Left lobe of liver (tissue), 2 donors: ENCODE results near the gene CTDP1. TPM values are rescaled to one million over a fixed set of nuclear protein-coding genes. Genes with fewer than 3 reads are reported as not detected.

ENCODE experiments used
- ATAC-seq: fragments of 200-7000 bp; cut with Tn5 transposase; one replicate; pipeline ENCODE4 v1.9.1; 2020; ENCODE audit warnings: mild to moderate bottlenecking, moderate library complexity
- DNase-seq: peaks from one replicate; pipeline ENCODE4 v3.0.0-alpha.2; 2020; ENCODE audit warnings: low spot score
- total RNA-seq: library from RNA; stranded (reverse); gene quantifications from one replicate; pipeline ENCODE4 v1.2.1, GENCODE V29; 2021
- donor health status: DM: no; HTN: no; CAD: no; lungs with moderate emphysema.
- donor health status: DM: no; HTN: yes; CAD: no.

CTDP1 gene, protein sequence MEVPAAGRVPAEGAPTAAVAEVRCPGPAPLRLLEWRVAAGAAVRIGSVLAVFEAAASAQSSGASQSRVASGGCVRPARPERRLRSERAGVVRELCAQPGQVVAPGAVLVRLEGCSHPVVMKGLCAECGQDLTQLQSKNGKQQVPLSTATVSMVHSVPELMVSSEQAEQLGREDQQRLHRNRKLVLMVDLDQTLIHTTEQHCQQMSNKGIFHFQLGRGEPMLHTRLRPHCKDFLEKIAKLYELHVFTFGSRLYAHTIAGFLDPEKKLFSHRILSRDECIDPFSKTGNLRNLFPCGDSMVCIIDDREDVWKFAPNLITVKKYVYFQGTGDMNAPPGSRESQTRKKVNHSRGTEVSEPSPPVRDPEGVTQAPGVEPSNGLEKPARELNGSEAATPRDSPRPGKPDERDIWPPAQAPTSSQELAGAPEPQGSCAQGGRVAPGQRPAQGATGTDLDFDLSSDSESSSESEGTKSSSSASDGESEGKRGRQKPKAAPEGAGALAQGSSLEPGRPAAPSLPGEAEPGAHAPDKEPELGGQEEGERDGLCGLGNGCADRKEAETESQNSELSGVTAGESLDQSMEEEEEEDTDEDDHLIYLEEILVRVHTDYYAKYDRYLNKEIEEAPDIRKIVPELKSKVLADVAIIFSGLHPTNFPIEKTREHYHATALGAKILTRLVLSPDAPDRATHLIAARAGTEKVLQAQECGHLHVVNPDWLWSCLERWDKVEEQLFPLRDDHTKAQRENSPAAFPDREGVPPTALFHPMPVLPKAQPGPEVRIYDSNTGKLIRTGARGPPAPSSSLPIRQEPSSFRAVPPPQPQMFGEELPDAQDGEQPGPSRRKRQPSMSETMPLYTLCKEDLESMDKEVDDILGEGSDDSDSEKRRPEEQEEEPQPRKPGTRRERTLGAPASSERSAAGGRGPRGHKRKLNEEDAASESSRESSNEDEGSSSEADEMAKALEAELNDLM
- 10.1 TPM for total RNA-seq

DNA sequence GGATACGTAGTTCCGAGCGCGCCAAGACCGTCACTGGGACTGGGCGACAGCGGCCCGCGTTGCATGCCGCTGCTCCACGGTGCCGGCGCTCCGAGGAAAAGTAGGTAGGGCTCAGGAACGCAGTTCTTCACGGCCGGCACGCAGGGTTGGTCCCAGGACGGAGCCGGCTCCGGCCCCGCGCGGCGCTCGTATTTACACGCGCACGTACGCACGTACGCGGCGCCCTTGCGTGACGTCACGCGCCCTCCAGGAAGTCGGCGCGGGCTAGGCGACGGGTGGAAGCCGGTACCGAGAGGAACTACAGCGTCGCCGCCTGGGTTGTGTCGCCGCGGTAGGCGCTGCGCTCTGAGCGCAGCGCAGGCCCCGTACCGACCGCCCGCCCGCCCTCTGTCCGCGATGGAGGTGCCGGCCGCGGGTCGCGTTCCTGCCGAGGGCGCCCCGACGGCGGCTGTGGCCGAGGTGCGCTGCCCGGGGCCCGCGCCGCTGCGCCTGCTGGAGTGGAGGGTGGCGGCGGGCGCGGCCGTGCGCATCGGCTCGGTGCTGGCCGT lies at the start of gene CTDP1:
CTDP1 (plus strand) TSS at position 252 of the 548 bp plus-strand sequence; CDS start at position 397, 145 bp downstream.
- peak; percentile 91 for DNase-seq
- peak; percentile 72 for ATAC-seq

- ATAC-seq (no peak), DNase-seq (peak; percentile 29)
Observed at GRCh38 chr18:79630281-79631095, 49.1 kb upstream of the CTDP1 start.

DNA sequence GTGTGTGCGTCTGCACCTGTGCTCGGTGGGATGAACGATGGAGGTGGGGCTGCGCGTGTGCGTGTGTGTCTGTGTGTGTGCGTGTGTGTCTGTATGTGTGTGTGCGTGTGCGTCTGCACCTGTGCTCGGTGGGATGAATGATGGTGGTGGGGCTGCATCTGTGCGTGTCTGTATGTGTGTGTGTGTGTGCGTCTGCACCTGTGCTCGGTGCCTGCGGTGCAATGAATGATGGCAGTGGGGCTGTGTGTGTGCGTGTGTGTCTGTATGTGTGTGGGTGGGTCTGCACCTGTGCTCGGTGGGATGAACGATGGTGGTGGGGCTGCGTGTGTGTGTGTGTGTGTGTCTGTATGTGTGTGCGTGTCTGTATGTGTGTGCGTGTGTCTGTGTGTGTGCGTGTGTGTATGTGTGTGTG lies 48.5 kb upstream of the CTDP1 start:
- ATAC-seq (no peak), DNase-seq (no peak)

- ATAC-seq (no peak), DNase-seq (peak; percentile 15)
Observed at GRCh38 chr18:79631761-79632446, 47.7 kb upstream of the CTDP1 start.

DNA sequence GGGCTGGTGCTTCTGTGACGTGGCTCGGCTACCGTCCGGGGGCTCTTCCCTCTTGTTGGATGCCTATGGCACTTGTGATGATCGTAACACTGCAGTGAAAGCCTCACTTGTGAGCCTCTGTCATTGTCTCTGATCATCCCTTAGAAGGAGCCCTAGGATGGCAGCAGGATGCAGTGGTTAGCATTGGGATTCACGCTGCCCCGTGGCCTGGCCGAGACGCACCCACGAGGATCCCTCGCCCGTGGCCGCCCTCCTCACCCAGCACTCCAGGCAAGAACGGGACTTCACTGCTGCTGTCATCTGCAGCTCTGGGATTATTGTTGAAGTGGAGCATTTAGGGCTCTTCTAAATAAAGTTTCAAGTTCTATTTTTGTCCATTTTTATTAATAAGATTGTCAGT lies 46.8 kb upstream of the CTDP1 start:
- peak; percentile 18 for DNase-seq
- no peak for ATAC-seq

- DNase-seq (peak; percentile 15), ATAC-seq (no peak)
Observed at GRCh38 chr18:79634186-79634585, 45.4 kb upstream of the CTDP1 start.

DNA sequence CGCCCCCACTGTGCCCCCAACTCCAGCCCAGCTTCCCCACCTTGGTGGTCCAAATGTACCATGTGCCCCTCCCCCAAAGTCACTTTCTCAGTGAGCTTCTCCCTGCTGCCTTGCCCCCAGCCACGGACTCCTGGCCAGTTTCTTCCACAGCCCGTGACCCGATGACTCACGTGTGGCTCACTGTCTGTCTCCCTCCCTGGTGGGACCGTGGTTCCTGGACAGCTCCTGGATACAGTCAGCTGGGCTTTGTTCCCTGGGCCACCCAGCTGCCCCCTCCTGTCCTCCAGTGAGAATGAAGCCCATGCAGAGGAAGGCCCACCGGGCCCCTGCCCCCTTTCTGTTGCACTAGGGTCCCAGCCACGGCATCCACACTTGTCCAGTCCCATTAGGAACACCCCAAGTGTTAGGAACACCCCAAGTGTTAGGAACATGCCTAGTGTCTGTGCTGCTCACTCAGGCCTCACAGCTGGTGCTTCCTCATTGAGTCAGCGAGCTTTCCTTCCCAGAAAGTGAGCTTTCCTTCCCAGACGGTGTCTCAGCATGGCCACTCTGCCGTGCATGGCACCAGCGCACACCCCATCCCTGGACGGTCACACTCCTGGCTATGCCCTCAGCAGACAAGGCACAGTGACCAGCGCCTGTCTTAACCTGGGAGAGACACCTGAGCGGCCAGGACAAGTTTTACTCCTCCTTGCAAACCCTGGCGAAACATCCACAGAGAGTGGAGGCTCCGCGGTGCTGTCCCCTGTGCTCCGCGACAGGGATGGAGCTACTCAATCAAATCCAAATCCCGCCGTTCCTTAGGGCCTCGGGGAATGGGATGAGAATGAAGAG lies 44.8 kb upstream of the CTDP1 start:
- ATAC-seq (no peak), DNase-seq (peak; percentile 36)

DNA sequence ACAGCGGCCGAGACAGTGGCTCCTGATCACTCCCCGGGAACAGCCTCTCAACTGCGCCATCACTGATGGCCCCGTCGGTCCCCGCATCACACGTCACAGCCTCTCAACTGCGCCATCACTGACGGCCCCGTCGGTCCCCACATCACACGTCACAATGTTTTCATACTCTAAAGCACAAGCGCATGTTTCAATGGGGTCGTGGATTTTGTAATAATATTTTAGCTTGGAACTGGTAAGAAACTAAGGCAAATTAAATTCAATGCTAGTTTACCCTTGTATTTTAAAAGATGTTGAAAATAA lies 44.2 kb upstream of the CTDP1 start:
- DNase-seq (no peak), ATAC-seq (no peak)

DNA sequence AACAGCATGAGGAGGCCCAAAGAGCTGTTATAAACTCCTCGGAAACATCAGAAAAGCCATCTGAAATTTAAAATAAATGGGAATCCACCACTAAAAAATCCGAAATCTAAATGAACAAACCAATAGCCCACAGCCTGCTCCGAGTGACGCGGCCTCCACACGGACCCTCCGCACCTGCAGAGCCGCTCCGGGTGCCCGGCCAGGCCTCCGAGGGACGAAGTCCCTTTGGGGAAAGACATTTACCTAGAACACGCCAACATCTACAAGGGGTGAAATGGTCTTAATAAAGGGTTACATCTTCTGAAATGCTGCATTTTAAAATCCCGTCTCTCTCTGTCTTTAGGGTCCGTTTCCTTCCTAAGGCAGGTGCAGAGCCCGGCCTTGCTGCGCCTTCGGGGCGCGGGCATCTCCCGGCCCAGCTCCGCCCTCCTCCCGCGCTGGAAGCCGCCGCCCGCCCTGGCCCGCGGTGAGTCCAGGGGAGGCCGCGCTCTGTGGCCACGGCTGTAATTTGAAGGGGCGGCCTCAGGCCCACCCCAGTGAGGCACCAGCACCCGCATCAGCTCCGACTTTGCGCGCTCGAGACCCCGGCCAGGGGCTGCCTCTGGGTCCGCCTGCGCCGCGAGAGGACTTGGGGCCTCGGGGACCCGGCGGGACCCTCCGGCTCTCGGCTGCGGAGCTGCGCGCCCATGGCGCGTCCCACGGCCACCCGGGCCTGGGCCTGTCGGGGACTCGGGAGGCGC lies 42.3 kb upstream of the CTDP1 start:
- peak; percentile 24 for DNase-seq
- ATAC-seq, result no peak

DNA sequence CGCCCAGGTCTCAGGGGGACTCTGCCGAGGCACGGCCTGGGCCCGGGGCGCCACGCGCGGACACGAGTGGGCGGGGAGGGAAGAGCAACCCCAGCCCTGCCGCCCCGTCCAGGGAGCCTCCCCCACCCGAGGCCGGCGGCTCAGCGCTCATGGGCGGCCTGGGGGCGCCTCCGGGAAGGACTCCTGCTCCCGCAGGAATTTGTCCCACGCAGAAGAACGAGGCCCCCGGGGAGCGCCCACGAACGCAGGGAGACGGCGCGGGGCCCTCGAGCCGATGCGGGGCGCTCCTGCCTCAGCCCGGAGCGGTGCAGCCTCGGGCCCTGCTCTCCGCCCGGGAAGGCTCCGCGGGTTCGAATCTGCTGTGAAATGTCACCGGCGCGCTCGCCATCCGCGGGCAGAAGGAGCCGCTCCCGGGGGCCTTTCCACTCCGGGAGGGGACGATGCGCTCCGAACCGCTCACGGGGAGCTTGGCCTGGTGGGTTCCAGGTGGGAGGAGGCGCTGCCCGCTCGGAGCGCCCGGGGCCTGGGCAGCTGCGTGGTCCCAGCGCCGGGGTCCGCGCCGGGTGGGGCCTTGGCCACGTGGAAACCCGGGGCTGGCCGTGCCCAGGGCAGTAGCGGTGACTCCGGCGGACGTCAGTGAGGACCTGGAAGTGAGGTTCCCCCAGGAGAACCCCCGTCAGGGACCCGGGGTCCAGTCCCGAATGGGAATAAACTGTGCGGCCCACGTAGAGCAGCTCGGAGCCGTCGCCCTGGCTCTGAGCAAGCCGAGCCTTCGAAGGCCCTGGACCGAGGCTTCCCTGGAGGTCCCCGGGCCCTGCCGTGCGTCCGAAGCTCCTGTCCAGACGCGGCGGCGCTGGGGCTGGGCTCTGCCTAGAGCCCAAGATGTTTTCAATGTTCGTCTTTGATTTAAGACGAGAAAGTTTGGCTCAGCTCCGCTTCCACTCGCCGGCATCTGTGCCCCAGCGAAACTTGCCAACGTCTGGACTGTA lies 41.4 kb upstream of the CTDP1 start:
- DNase-seq, result peak; percentile 28
- no peak for ATAC-seq

GRCh38 chr18:79639072-79639829 lies 40.4 kb upstream of the CTDP1 start:
- ATAC-seq (no peak), DNase-seq (no peak)

DNA sequence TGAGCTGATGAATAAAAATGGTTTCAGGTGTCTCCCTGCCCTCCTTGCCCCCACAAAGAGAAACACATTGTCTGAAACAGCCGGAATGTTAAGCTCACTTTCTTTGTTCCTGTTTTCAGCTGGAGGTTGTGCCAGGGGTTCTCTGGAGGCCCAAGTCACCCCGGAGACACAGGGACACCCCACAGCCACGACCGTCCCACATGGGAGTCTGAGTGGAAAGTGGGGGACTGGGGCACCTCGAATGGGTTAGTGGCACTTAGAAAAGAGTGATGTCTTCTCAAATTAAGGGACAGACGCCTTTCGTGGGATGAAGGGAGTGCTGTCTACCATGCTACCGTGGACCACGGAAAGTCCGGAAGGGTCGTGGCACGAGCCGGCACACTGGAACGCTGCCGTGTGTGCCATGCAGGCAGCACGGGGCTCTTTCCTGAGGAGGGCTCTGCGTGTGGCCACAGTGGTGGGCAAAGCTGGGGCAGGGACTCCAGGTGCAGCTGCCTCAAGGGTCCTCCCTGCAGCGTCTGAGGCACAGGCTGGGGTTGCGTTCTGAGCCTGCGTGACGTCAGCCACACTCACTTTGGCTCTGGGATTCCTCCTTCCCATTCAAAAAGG lies 39.4 kb upstream of the CTDP1 start:
- DNase-seq (peak; percentile 32), ATAC-seq (no peak)

- DNase-seq, result peak; percentile 24
- ATAC-seq, result no peak
Observed at GRCh38 chr18:79640875-79641274, 38.7 kb upstream of the CTDP1 start.

DNA sequence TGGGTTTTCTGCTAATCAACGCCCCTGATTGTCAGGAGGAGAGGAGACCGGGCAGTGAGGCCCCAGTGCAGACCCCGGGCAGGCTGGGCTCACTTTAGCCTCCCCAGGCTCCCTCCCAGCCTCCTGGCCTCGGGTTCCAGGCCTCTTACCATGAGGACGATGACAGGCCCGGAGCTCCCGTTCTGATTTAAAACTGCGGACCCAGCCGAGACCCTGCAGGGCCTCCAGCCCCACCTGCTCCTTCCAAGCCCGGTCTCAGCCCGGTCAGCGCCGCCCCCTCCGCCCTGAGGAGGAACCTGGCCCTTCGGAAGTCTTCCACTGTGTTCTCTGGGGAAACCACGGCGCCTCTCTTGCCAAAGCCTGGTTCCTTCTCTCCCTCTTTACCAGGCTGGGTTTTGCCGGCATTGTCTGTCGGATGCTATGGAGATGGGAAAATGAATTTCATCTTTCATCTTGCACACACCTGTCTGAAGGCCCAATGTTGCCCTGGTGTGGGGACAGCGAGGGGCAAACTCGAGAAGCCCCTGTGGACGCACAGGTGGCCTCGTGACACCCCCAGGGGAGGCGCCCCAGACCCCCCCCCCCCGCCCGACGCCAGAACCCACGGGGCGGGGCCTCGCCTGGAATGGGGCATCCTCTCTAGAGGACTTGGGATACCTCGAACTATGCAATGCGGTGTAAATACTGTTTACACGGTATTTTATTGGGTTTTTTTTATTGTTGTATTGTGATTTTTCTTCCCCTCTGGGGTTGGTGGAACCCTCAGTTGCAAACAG lies 37.7 kb upstream of the CTDP1 start:
- ATAC-seq (no peak), DNase-seq (peak; percentile 35)

GRCh38 chr18:79642626-79643025 lies 37.0 kb upstream of the CTDP1 start:
- no peak for DNase-seq
- no peak for ATAC-seq
